ENCODE data around the gene MICAL3.
"Not testable (repeated sequence)": the region's sequence is repeated elsewhere in the genome, so short reads cannot be mapped to it uniquely, and the experiment has no call there.

The MICAL3 gene

DNA sequence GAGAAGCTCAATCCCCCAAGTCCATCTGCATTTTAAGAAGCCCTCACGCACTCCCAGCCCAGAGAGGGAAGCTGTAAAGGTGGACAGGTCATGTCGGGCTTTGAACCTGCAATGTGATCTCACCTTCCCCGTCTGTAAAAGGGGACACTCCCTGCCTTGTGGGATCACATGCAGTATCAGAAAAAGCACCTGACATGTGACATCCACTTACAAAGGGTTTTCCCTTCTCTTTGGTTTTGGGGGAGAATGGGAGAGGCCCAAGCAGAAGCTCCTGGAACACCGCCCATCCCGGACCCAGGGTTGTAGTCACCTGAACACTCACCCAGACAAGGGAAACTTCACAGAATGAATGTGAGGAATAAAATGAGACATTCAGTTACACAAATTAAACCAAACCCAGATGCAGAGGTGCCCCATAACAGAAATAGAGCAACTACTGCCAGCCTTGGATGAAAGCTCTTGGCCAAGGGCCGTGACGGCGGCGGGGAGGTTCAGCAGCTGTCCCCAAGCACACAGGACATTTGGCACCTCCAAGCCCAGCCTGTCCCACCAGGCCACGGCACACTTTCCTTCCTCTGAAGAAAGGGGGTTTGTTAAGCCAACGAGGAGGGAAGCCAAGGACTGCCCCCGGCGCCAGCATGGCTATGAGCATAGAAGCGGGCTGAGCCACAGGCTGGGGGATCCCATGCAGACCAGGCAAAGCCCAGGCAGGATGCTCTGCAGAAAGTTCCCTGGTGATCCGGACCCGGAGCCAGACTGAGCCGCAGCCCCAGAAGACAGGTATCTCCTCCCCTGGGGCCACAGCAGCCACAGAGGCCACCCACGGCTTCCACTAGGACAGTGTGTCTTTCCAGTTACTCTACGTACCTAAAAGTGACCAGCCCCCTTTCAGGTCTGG is 253.9 kb downstream of the MICAL3 start:
- no peak for DNase-seq

GRCh38 chr22:17769716-17770082 is 254.7 kb downstream of the MICAL3 start:
- no peak for DNase-seq

GRCh38 chr22:17769013-17769715 is 255.2 kb downstream of the MICAL3 start:
- DNase-seq, result no peak

DNA sequence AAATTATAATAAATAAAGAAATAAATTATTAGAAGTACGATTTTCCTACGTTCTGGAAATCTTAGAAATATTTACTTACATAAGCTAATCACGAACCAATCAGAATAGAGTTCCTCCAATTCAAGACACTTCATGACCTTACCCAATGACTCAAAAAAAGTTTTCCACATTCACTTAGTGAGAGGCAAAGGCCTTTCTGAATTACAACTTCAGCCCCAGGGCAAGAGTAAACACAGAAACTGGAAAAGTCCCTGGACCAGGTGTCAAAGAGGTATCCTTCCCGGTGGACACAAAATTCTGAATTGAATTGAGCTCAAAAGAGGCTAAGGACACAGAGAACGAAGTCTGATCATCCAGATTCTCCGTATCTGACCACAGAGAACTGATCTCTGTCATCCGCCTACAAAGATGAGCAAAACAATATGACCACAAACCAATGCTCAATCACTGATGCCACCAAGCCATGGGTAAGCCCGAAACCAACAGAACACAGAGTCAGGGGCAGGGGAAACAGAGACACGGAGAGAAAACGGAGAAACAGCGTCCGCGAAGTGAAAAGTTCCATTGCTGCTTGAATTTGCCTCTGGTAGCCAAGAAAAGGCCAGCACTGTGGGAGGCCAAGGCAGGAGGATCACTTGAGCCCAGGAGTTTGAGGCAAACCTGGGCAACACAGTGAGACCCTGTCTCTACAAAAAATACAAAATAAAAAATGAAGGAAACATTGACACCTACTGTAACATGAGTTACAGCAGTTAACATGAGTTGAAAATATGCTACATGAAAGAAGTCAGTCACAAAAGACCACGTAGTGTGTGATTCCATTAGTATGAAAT is 256.9 kb downstream of the MICAL3 start:
- peak; percentile 67 for DNase-seq

GRCh38 chr22:17764852-17765251 is 259.5 kb downstream of the MICAL3 start:
- not testable (repeated sequence) for DNase-seq

- DNase-seq, result no peak
Measured at GRCh38 chr22:17764036-17764435, 260.3 kb downstream of the MICAL3 start.

GRCh38 chr22:17763442-17763841 is 260.9 kb downstream of the MICAL3 start:
- not testable (repeated sequence) for DNase-seq

- DNase-seq, result no peak
Measured at GRCh38 chr22:17761138-17761488, 263.2 kb downstream of the MICAL3 start.

DNA sequence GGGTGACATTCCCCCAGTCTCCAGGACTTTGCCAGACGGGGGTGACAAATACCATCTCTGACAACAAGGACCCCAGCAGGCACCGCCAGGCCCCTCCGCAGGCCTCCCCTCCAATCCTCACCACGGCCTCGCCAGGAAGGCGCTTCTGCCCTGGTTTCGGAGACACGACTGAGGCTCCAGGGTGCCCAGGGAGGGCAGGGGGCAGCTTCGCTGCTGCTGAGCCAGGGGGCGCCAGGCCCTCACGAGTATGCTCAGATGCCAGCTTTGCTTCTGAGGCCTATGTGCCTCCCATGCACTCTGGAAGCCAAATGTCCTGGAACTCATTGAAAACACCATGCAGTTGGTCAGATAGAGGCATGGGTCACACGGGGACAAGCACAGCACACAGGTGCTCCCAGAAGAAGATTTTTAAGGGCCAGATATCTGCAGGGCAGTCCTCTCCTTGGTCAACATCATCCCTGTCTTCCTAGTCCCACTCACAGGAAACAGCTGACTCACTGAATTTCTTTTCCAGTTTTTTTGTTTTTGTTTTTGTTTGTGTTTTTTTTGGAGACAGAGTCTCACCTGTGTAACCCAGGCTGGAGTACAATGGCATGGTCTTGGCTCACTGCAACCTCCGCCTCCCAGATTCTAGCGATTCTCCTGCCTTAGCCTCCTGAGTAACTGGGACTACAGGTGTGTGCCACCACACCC is 270.0 kb downstream of the MICAL3 start:
- no peak for DNase-seq

DNA sequence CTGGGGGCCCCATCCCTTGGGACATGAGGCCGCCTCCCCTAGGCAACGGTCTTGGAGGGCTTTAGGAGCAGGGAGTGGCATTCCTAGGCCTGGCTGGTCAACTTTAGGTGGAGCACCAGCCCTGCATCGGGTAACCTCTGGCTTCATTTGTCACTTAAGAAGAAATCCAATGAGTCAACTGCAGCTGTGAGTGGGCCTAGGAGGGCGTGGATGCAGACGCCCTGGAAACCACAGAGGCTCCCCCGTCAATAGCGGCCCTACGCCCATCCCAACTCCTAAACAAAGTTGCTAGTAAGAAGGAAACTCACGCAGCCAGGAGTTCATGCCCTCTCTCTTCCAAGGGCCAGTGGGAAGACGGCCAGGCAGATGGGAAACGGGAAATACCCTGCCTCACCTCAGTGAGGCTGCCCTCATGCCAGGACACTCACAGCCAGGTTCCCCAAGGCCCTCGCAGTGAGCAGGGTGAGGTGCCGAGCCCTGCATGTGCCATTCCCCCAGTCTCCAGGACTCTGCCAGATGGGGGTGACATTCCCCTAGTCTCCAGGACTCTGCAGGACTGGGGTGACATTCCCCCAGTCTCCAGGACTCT is 270.9 kb downstream of the MICAL3 start:
- DNase-seq, result no peak

GRCh38 chr22:17751596-17751995 is 272.8 kb downstream of the MICAL3 start:
- DNase-seq, result no peak

GRCh38 chr22:17749605-17750395 is 274.6 kb downstream of the MICAL3 start:
- DNase-seq, result no peak

- DNase-seq, result no peak
Measured at GRCh38 chr22:17748555-17749353, 275.6 kb downstream of the MICAL3 start.

DNA sequence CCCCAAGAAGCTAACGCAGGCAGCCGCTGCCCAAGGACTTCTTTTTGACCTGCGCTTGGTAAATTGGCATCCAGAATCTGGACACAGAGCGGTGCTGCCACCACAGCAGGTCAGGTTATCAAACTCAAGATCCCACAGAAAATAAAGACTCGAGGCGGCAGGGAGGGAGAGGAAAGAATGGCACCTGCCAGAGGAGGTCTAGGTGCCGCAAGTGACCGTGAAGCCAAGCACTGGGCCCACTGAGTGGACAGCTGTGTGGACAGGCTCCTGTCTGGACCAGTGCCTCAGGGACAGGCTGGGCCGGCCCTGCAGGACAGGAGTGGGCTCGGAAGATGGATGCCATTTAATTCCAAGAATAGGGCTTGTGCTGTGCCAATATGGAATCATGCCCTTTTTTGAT is 277.4 kb downstream of the MICAL3 start:
- no peak for DNase-seq

GRCh38 chr22:17744430-17744829 is 279.9 kb downstream of the MICAL3 start:
- no peak for DNase-seq

- DNase-seq, result no peak
Measured at GRCh38 chr22:17743661-17744411, 280.5 kb downstream of the MICAL3 start.

DNA sequence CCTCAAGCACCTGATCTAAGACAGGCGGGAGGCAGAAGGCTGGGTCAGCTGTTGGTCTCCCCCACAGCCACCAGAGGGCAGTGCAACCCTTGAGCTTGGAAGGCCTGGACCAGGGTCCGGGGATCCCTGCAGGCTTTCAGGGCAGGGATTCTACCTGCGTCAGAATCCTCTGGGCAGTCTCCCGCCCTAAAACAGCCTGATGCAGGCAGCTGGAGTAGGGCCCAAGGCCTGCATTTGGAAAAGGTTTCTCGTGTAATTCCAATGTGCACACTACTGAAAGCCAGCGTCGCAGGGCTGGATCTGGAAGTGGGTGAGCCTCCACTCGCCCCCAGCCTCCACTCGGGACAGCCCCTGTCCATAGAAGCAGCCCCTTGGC is 281.8 kb downstream of the MICAL3 start:
- DNase-seq, result peak; percentile 59

DNA sequence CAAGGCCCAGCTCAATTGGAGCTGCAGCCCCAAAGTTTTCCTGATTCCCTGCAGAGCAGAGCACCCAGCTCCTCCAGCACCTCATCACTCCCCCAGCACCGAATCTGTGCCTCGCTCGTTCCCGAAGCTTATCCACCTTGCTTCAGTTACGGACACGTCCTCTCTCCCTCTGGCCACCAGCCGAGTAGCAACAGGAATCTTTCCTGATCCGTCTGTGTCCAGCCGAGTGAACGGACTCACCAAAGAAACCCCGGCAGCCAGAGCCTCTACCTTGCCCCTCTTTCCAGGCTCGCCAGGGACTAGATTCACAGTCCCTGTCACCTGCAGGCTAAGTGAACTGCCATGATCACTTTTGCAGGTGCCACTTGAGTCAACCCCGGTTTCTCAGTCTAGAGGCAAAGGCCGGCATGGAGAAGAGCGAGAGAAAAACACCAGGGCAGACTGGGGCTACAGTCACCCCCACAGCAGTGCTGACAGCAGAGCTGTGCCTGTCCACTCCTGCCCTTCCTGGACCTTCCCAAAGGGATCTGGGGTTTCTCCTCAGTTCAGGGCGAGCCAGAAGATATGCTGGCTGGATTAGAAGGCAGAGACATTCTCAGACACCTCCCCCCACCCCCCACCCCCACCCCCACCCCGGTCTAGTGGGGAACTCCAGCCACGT is 282.4 kb downstream of the MICAL3 start:
- no peak for DNase-seq

- DNase-seq, result no peak
Measured at GRCh38 chr22:17739196-17739975, 285.0 kb downstream of the MICAL3 start.

Data from stimulated activated naive CD4-positive, alpha-beta T cell treated with Interleukin-2 at 50 U/mL for 16 hours (primary cell).